Liver (tissue), 9 donors: Measurements from ENCODE around the gene RFPL3. TPM values are rescaled to one million over a fixed set of nuclear protein-coding genes. Genes with fewer than 3 reads are reported as not detected.

Experiments
- DNase-seq: peaks from one replicate; pipeline ENCODE4 v3.0.0-alpha.2; 2017; ENCODE audit warnings: low spot score
- H3K27ac ChIP-seq, 2 donors: one replicate each; pipeline ENCODE4 v1.7.0; 2013; ENCODE audit warnings: inconsistent platforms in 2 of 2, low read length in 2 of 2, control low read depth in 1 of 2, low read depth in 1 of 2, mild to moderate bottlenecking in 1 of 2
- H3K27me3 ChIP-seq, 4 donors: one replicate each; pipeline versions ENCODE4 v1.6.1 to v1.7.0; 2013; ENCODE audit warnings: low read length in 3 of 4, inconsistent platforms in 1 of 4, mild to moderate bottlenecking in 1 of 4, moderate library complexity in 1 of 4; ENCODE audit not compliant: control insufficient read depth in 4 of 4, insufficient read depth in 4 of 4
- H3K36me3 ChIP-seq, 4 donors: one replicate each; pipeline versions ENCODE4 v1.6.1 to v1.7.0; 2013; ENCODE audit warnings: low read length in 3 of 4, mild to moderate bottlenecking in 3 of 4, low read depth in 1 of 4, moderate library complexity in 1 of 4; ENCODE audit not compliant: control insufficient read depth in 4 of 4, insufficient read depth in 3 of 4
- H3K4me1 ChIP-seq, 4 donors: one replicate each; pipeline versions ENCODE4 v1.6.1 to v1.7.0; 2013; ENCODE audit warnings: low read length in 3 of 4, mild to moderate bottlenecking in 3 of 4, moderate library complexity in 1 of 4; ENCODE audit not compliant: control insufficient read depth in 4 of 4, insufficient read depth in 4 of 4
- H3K4me3 ChIP-seq, 3 donors: one replicate each; pipeline versions ENCODE4 v1.6.1 to v1.7.0; 2013; ENCODE audit warnings: low read length in 3 of 3, control low read depth in 1 of 3, low read depth in 1 of 3, mild to moderate bottlenecking in 1 of 3
- H3K9ac ChIP-seq, 2 donors: one replicate each; pipeline ENCODE4 v1.7.0; 2013; ENCODE audit warnings: low read length in 2 of 2, mild to moderate bottlenecking in 2 of 2, moderate library complexity in 2 of 2, control low read depth in 1 of 2, low read depth in 1 of 2
- H3K9me3 ChIP-seq, 4 donors: one replicate each; pipeline versions ENCODE4 v1.6.1 to v1.7.0; 2013; ENCODE audit warnings: low read length in 3 of 4; ENCODE audit not compliant: control insufficient read depth in 4 of 4
- EGR1 ChIP-seq, 2 donors: IDR thresholded peaks; 2 replicates each; pipeline ENCODE4 v1.6.1; 2016 to 2018; ENCODE audit warnings: antibody characterized with exemption in 2 of 2, low read depth in 2 of 2
- FOXA1 ChIP-seq: IDR thresholded peaks from 2 replicates; pipeline ENCODE4 v1.6.1; 2016; ENCODE audit warnings: antibody characterized with exemption
- FOXA2 ChIP-seq: IDR thresholded peaks from 2 replicates; pipeline ENCODE4 v1.6.1; 2016; ENCODE audit warnings: antibody characterized with exemption
- GABPA ChIP-seq, 2 donors: IDR thresholded peaks in 1 of 2; conservative IDR thresholded peaks in 1 of 2; 2 replicates each; pipeline ENCODE4 v1.6.1; 2016; ENCODE audit warnings: antibody characterized with exemption in 2 of 2, mild to moderate bottlenecking in 1 of 2, moderate library complexity in 1 of 2
- HNF4A ChIP-seq, 2 donors: conservative IDR thresholded peaks; 2 replicates each; pipeline ENCODE4 v1.6.1; 2016; ENCODE audit warnings: antibody characterized with exemption in 2 of 2, mild to moderate bottlenecking in 2 of 2
- HNF4G ChIP-seq: IDR thresholded peaks from 2 replicates; pipeline ENCODE4 v1.6.1; 2016; ENCODE audit warnings: antibody characterized with exemption
- JUND ChIP-seq, 2 donors: IDR thresholded peaks; 2 replicates each; pipeline ENCODE4 v1.6.1; 2016; ENCODE audit warnings: antibody characterized with exemption in 2 of 2
- NR2F2 ChIP-seq: IDR thresholded peaks from 2 replicates; pipeline ENCODE4 v1.6.1; 2016; ENCODE audit warnings: antibody characterized with exemption
- RAD21 ChIP-seq, 2 donors: IDR thresholded peaks; 2 replicates each; pipeline ENCODE4 v1.6.1; 2016; ENCODE audit warnings: antibody characterized with exemption in 2 of 2, mild to moderate bottlenecking in 2 of 2
- RXRA ChIP-seq, 2 donors: IDR thresholded peaks; 2 replicates each; pipeline ENCODE4 v1.6.1; 2017 to 2018; ENCODE audit warnings: antibody characterized with exemption in 2 of 2, mild to moderate bottlenecking in 1 of 2
- SP1 ChIP-seq: IDR thresholded peaks from 2 replicates; pipeline ENCODE4 v1.6.1; 2018; ENCODE audit warnings: antibody characterized with exemption, mild to moderate bottlenecking
- TAF1 ChIP-seq: conservative IDR thresholded peaks from 2 replicates; pipeline ENCODE4 v1.6.1; 2016; ENCODE audit warnings: antibody characterized with exemption, mild to moderate bottlenecking
- YY1 ChIP-seq: IDR thresholded peaks from 2 replicates; pipeline ENCODE4 v1.6.1; 2016; ENCODE audit warnings: antibody characterized with exemption, mild to moderate bottlenecking
- WGBS: extraction: QIAGEN DNeasy Blood & Tissue Kit; methylation state at CpG from one replicate; pipeline ENCODE4 v1.1.7; 2013; 5-methylcytosine and 5-hydroxymethylcytosine counted together
- polyA plus RNA-seq, 2 donors: library from polyadenylated mRNA; stranded (reverse) in 1 of 2; unstranded in 1 of 2; fragments of 200-250 nt in 1 of 2; fragments of >200 nt in 1 of 2; fragmentation: Nextera tagmentation in 1 of 2; extraction: Ambion mirVana in 1 of 2; gene quantifications; one replicate each; pipeline versions ENCODE4 v1.2.1 to v1.2.3, GENCODE V29; 2013 to 2015
- total RNA-seq, 2 donors: library from RNA; depleted of rRNA; stranded (reverse); fragments of >200 nt; gene quantifications; one replicate each; pipeline ENCODE4 v1.2.3, GENCODE V29; 2014
- TF ChIP-seq, protein P1 (sequence below): IDR thresholded peaks from 2 replicates; pipeline ENCODE4 v1.6.1; 2016; ENCODE audit warnings: antibody characterized with exemption, mild to moderate bottlenecking
- TF ChIP-seq, protein P2 (sequence below): fragments of 150-350 bp; IDR thresholded peaks from 2 replicates; pipeline ENCODE4 v1.5.1; 2017; ENCODE audit warnings: improper control_type of control experiment, low read depth, low read length; ENCODE audit not compliant: missing input control
- TF ChIP-seq, protein P3 (sequence below): IDR thresholded peaks from 2 replicates; pipeline ENCODE4 v1.6.1; 2016; ENCODE audit warnings: antibody characterized with exemption
- TF ChIP-seq, protein P4 (sequence below): IDR thresholded peaks from 2 replicates; pipeline ENCODE4 v1.6.1; 2016; ENCODE audit warnings: antibody characterized with exemption
- TF ChIP-seq, protein P5 (sequence below): IDR thresholded peaks from 2 replicates; pipeline ENCODE4 v1.6.1; 2016; ENCODE audit warnings: antibody characterized with exemption
- donor health status: healthy.
- donor health status: healthy.
- donor health status: healthy.
- donor health status: healthy.
- donor health status: healthy.

Gene RFPL3
- total and polyA plus RNA-seq, 4 donors: not detected

DNA sequence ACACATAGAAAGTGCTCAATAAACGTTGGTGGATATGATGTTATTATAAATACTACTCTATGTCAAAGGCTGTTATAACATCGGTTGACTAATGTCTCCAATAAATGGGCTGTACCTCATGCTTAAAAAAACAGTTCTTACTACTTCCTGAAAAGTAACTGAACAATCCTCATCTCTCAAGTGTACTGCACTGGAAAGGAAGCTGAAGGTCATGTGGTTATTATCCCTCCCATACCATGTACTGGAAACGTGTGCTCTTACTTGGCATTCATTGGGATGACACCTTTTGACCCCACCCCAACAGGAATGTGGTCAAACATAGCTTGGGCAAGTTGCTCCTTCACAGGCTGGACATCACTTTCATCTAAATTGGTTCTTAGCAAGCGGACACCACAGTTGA is 43.8 kb downstream of the RFPL3 start:
- Histone ChIP-seq H3K9ac (no peak overlapping the region), H3K27me3 (no peaks in the 10 kb centered on the region), H3K4me1 (no peaks in the 10 kb centered on the region), H3K27ac (no peak overlapping the region), H3K9me3 (no peaks in the 10 kb centered on the region), H3K36me3 (peaks cover 19 to 77% (median 53%) of the 10 kb centered on the region in 4 donors), H3K4me3 (no peak overlapping the region)
- DNase-seq: no peak
- TF ChIP-seq TAF1 (no peak), HNF4A (conservative IDR thresholded peaks at IDR 0.05) (no peak), JUND (IDR thresholded peaks at IDR 0.05) (no peak), HNF4G (no peak), SP1 (no peak), GABPA (IDR thresholded peaks at IDR 0.05 in 1 of 2, conservative IDR thresholded peaks at IDR 0.05 in 1 of 2) (no peak), RAD21 (IDR thresholded peaks at IDR 0.05) (no peak), YY1 (no peak), NR2F2 (no peak), EGR1 (IDR thresholded peaks at IDR 0.05; ENCODE audit: low read depth in 2 of 2) (no peak), FOXA1 (no peak), FOXA2 (no peak), RXRA (IDR thresholded peaks at IDR 0.05) (no peak)
- TF ChIP-seq, protein P1, sequence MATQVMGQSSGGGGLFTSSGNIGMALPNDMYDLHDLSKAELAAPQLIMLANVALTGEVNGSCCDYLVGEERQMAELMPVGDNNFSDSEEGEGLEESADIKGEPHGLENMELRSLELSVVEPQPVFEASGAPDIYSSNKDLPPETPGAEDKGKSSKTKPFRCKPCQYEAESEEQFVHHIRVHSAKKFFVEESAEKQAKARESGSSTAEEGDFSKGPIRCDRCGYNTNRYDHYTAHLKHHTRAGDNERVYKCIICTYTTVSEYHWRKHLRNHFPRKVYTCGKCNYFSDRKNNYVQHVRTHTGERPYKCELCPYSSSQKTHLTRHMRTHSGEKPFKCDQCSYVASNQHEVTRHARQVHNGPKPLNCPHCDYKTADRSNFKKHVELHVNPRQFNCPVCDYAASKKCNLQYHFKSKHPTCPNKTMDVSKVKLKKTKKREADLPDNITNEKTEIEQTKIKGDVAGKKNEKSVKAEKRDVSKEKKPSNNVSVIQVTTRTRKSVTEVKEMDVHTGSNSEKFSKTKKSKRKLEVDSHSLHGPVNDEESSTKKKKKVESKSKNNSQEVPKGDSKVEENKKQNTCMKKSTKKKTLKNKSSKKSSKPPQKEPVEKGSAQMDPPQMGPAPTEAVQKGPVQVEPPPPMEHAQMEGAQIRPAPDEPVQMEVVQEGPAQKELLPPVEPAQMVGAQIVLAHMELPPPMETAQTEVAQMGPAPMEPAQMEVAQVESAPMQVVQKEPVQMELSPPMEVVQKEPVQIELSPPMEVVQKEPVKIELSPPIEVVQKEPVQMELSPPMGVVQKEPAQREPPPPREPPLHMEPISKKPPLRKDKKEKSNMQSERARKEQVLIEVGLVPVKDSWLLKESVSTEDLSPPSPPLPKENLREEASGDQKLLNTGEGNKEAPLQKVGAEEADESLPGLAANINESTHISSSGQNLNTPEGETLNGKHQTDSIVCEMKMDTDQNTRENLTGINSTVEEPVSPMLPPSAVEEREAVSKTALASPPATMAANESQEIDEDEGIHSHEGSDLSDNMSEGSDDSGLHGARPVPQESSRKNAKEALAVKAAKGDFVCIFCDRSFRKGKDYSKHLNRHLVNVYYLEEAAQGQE: no peak
- TF ChIP-seq, protein P2, sequence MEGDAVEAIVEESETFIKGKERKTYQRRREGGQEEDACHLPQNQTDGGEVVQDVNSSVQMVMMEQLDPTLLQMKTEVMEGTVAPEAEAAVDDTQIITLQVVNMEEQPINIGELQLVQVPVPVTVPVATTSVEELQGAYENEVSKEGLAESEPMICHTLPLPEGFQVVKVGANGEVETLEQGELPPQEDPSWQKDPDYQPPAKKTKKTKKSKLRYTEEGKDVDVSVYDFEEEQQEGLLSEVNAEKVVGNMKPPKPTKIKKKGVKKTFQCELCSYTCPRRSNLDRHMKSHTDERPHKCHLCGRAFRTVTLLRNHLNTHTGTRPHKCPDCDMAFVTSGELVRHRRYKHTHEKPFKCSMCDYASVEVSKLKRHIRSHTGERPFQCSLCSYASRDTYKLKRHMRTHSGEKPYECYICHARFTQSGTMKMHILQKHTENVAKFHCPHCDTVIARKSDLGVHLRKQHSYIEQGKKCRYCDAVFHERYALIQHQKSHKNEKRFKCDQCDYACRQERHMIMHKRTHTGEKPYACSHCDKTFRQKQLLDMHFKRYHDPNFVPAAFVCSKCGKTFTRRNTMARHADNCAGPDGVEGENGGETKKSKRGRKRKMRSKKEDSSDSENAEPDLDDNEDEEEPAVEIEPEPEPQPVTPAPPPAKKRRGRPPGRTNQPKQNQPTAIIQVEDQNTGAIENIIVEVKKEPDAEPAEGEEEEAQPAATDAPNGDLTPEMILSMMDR: no peak
- TF ChIP-seq, protein P3, sequence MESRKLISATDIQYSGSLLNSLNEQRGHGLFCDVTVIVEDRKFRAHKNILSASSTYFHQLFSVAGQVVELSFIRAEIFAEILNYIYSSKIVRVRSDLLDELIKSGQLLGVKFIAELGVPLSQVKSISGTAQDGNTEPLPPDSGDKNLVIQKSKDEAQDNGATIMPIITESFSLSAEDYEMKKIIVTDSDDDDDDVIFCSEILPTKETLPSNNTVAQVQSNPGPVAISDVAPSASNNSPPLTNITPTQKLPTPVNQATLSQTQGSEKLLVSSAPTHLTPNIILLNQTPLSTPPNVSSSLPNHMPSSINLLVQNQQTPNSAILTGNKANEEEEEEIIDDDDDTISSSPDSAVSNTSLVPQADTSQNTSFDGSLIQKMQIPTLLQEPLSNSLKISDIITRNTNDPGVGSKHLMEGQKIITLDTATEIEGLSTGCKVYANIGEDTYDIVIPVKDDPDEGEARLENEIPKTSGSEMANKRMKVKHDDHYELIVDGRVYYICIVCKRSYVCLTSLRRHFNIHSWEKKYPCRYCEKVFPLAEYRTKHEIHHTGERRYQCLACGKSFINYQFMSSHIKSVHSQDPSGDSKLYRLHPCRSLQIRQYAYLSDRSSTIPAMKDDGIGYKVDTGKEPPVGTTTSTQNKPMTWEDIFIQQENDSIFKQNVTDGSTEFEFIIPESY: no peak
- TF ChIP-seq, protein P4, sequence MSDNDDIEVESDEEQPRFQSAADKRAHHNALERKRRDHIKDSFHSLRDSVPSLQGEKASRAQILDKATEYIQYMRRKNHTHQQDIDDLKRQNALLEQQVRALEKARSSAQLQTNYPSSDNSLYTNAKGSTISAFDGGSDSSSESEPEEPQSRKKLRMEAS: no peak
- TF ChIP-seq, protein P5, sequence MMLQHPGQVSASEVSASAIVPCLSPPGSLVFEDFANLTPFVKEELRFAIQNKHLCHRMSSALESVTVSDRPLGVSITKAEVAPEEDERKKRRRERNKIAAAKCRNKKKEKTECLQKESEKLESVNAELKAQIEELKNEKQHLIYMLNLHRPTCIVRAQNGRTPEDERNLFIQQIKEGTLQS: no peak
- 74% methylated on average over 4 of the region's 4 CpGs for WGBS
